HG03135 (cell line): ENCODE results near the gene ZNF768.

Experiments used
- ATAC-seq: cut with Tn5 transposase; IDR thresholded peaks from one replicate; pipeline ENCODE4 v1.9.1; 2021; ENCODE audit warnings: mild to moderate bottlenecking, moderate library complexity; ENCODE audit not compliant: unreplicated experiment

Gene ZNF768

GRCh38 chr16:30526137-30526822 is at the start of gene ZNF768:
ZNF768 (minus strand) TSS chr16:30526566; CDS start chr16:30526413, 153 bp downstream.
- ATAC-seq, result peak; percentile 20

DNA sequence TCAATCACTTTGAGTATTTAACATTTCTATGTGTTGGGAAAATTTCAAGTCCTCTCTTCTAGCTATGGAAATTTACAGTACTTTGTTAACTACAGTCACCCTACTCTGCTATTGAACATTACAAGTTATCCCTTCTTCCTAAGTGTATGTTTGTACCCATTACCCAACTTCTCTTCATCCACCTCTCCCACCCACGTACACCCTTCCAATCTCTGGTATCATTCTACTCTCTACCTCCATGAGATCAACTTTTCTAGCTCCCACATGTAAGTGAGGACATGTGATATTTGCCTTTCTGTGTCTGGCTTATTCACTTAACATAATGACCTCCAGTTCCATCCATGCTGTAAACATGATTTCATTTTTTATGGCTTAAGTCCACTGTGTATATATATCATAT is 48.3 kb upstream of the ZNF768 start:
- no peak for ATAC-seq

DNA sequence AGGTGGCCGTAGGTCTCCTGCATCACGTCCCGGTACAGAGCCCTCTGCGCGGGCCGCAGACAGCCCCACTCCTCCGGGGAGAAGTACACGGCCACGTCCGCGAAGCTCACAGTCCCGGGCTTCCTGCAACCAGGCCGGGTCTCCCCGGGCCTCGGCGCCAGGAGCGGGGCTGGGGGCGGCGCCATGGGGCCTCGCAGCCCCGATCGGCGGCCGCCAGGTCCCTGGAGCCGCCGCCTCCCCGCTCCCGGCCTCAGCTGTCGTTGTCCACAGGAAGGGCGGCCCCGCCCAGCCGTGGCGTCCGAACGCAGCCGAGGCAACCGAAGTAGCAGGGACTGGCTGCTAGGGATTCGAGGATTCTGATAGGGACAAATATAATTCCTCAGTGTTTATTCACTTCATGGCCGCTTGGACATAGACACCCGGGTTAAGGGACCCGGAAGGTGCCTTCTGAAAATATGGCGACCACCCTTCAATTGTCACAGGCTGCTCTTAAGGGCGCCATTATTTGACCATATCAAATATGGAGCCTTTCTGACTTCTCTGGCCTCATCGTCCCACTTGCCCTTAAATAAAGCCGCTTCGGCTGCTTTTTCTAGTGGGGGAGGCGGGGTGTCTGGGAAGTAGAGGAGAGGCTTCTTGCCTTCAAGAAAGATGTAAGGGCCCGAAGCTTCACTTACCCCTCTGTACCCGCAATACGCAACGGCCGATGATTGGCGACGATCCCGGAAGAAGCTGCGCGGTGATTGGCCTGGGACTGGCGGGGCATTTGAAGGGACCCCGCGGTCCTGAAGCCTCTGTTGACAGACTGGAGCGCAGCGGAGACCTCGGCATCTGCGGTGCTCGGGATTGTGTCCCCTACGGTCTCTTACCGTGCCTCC is 45.3 kb upstream of the ZNF768 start, which contains the start of gene ZNF688:
TSS of gene ZNF688 (minus strand) at position 270 of the 878 bp plus-strand sequence. CDS start at position 185, 85 bp downstream.
- peak; percentile 62 for ATAC-seq

DNA sequence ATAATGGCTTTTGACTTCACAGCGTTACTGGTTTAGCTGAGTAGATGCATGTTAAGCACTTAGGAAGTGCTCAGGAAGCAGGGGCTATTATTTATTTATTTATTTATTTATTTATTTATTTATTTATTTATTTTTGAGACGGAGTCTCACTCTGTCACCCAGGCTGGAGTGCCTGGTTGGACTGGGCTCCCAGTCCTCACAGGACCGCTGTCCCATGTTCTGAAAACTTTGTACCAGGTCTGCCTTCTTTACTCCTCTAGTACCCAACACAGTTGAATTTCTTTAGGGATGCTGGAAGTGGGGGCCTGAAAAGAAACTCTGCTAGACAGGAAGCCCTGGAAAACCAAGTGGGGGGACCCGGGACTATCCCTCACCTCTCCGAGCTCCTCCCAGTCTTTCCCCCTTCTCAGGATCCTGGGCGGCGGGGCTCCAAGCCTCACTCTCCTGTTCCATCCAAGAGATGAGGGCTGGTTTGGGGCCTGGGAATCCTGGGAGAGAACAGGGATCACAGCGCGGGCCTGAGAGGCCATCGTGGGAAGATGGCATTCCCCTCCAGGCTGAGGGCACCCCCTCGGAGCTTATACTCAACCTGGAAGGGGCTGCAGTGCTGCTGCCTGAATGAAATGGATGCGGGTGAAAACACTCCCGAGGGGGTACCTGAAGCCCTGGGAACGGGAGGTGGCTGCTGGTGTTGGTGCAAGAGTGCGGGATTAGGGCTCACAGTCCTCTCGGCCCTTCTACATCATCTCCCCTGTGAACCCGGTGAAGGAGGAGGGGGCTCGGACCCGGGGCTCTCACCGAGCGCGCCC is 44.5 kb upstream of the ZNF768 start:
- no peak for ATAC-seq

DNA sequence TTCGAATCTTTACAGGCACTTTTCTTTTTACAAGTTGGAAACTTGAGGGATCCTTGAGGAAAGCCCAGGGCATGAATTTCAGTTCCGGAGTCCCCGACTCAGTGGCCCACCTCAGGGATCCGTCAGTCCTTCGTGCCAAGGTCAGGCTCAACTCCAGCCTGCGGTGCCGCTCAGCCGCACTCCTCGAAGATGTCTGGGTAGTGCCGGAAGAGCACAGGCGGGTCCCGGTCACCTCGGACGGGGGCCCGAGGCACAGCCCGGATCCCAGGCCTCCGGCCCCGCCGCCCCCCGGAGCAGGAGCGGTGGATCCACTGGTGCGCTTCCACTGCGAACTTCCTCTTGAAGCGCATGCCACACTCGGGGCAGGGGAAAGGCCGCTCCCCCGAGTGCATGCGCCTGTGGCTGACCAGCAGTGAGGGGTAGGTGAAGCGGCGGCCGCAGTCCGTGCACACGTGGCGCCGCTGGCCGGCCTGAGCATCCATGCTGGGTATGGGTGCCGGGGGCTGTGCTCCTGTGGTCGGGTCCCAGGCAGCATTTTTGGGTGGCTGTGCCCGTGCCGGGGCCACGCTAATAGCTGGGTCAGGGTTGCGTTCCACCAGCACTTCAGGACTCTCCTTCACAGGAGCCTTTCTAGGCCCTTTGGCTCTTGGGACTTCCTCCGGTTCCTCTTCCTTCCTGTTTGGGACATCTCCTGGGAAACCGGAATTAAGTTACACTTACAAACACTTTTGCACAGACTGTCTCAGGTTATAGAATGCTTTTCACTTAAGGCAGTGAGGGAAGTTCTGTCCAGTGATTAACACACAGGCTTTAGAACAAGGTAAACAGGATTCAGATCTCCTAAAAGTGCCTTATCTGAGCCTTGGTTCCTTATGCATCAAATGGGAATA is 43.6 kb upstream of the ZNF768 start:
- no peak for ATAC-seq

- no peak for ATAC-seq
Measured at GRCh38 chr16:30569281-30569680, 42.9 kb upstream of the ZNF768 start.

DNA sequence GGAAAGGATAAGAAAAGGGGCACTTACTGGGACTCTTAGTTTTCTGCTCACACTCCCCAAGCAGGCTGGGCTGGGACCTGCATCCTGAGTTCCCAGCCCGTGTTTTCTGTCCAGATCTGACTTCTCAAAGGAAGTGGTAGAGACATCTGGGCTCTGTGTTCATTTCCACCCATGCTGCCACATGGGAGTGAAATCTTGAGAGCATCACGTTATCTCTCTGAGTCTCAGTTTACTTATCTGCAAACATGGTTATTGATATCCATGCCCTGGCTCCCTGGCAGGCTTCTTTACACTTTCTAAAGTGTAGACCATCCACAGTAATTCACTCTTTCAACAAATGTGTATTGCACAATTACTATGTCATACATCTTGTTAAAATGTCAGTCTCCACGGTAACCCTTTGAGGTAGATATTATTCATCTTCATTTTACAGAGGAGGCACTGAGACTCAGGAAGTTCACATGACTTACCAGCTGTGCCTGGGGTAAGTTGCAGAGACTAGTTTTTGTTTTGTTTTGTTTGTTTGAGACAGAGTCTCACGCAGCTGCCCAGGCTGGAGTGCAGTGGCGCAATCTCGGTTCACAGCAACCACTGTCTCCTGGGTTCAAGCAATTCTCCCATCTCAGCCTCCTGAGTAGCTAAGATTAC is 41.7 kb upstream of the ZNF768 start:
- ATAC-seq, result no peak

GRCh38 chr16:30567160-30567990 is 41.0 kb upstream of the ZNF768 start:
- no peak for ATAC-seq

- ATAC-seq, result no peak
Measured at GRCh38 chr16:30566531-30566930, 40.2 kb upstream of the ZNF768 start.

- ATAC-seq, result no peak
Measured at GRCh38 chr16:30565984-30566383, 39.6 kb upstream of the ZNF768 start.

DNA sequence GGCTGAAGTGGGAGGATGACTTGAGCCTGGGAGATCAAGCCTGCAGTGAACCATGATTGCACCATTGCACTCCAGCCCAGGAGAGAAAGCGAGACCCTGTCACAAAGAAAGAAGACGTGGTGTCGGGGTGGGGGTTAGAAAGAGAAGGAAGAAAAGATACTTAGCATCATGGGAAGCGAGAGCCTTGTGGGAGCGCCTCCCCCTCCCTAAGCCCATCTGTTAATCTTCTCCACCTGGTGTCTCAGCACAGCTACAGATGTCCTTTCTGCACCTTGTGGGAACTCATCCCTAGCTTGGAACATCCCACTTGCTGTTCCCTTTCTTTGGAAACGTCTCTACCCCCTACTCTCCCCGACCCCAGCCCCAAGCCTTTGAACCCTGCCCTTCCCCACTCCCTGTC is 39.2 kb upstream of the ZNF768 start:
- ATAC-seq, result no peak

GRCh38 chr16:30562021-30562420 is 35.7 kb upstream of the ZNF768 start:
- no peak for ATAC-seq

GRCh38 chr16:30561089-30561816 is 34.9 kb upstream of the ZNF768 start:
- no peak for ATAC-seq

DNA sequence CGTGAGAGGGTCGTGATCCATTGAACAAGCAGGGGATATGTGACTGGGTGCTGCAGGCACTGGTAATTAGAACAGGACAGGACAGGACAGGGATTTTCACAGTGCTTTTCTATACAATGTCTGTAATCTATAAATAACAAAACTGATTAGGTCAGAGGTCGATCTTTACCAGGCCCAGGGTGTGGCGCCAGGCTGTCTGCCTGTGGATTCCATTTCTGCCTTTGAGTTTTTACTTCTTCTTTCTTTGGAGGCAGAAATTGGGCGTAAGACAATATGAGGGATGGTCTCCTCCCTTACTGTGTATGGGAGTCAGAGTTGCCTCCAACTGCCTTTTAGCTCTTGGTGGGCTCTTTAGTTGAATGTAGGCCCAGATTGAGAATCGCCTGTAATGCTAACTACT is 33.3 kb upstream of the ZNF768 start:
- no peak for ATAC-seq

DNA sequence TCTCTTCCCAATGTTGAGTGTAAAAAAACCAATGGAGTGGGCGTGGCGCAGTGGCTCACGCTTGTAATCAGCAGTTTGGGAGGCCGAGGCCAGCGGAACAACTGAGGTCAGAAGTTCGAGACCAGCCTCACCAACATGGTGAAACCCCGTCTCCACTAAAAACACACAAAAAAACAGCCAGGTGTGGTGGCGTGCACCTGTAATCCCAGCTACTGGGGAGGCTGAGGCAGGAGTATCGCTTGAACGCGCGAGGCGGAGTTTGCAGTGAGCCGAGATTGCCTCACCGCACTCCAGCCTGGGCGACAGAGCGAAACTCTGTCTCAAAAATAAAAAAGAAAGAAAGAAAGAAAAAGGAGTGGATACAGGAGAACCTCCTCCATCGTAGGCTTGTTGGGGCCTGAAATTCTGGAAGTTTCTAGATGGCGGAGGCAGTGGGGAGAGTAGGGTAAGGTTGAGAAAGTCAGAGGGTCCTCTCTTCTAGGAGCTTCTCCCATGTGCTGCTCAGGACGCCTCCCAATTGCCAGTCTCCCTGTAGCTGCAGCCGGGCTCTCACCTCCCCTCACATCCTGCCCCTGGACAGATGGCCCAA is 32.5 kb upstream of the ZNF768 start:
- no peak for ATAC-seq

GRCh38 chr16:30557957-30558788 is 31.8 kb upstream of the ZNF768 start, which contains the start of gene ZNF764:
ZNF764 (minus strand) TSS chr16:30558374; CDS start chr16:30558182, 192 bp downstream.
- ATAC-seq, result peak; percentile 91

- ATAC-seq, result peak; percentile 20
Measured at GRCh38 chr16:30557707-30557956, 31.3 kb upstream of the ZNF768 start.
